Measurements from ENCODE around the gene OASL.

DNA sequence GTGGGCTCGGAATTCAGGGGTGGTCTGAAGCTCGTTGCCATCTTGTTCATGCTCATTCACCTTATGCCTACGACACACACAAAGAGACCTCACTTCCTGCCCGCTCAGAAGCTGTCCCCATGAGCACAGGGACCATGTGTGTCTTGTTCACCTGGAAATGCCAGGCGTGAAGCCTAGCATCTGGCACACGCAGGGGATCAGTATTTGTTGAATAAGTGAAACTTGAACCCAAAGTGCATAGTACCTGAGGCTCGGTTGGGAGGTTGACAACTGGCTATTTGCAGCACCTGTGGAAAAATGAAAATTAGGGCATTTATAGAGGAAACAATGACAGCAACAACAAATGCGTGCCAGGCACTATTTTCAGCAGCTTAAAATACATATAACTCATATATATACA lies 28.2 kb downstream of the OASL start:
- TF ChIP-seq, protein P1, sequence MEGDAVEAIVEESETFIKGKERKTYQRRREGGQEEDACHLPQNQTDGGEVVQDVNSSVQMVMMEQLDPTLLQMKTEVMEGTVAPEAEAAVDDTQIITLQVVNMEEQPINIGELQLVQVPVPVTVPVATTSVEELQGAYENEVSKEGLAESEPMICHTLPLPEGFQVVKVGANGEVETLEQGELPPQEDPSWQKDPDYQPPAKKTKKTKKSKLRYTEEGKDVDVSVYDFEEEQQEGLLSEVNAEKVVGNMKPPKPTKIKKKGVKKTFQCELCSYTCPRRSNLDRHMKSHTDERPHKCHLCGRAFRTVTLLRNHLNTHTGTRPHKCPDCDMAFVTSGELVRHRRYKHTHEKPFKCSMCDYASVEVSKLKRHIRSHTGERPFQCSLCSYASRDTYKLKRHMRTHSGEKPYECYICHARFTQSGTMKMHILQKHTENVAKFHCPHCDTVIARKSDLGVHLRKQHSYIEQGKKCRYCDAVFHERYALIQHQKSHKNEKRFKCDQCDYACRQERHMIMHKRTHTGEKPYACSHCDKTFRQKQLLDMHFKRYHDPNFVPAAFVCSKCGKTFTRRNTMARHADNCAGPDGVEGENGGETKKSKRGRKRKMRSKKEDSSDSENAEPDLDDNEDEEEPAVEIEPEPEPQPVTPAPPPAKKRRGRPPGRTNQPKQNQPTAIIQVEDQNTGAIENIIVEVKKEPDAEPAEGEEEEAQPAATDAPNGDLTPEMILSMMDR (IDR thresholded peaks at IDR 0.05) = no peak
- no peak for TF ChIP-seq ZFX (IDR thresholded peaks at IDR 0.05; ENCODE audit: borderline replicate concordance)

All from 22Rv1 (cell line).